ENCODE results near the gene CIC.

DNA sequence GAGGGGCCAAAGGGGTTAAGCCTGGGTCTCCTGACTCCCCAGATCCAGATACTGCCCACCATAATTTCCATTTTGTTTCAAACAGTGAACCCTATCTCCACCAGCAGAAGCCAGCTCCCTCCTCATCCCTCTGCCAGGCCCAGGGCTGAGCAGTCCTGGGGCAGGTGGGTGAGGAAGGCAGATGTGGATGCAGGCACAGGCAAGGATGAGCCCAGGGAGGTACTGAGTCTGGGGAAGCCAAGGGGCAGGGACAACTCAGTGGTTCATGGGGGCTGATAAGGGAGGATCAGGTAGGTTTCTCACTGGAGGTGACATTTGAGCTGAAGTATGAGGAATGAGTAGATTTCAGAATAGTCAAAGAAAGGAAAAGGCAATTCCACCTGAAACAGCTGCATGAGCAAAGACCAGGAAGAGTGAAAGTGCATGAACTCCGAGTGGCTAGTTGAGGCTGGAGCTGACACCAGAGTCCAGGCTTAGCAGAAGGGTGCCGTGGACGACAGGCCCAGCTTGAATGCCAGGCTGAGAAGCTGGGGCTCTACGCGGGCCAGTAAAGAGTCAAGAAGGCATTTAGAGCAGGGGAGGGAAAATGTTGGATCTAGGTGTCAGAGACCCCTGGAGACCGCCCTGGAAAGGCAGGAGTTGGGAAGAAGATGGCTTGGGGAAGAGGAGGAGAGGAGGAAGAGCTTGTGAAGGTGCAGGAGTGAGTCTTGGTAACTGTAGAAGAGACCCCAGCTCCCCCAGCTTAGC, 10.3 kb downstream of the CIC start:
- no peak for TF ChIP-seq CTCF (IDR thresholded peaks at IDR 0.05; ENCODE audit: low read depth, low read length)
- no peak for TF ChIP-seq EZH2phosphoT487 (IDR thresholded peaks at IDR 0.05; ENCODE audit: low read depth)

Data from OCI-LY3 (cell line).